GM12874 (cell line): ENCODE measurements around the gene GASK1B.

Experiments used
- TF ChIP-seq, protein P1 (sequence below): IDR thresholded peaks from 2 replicates; pipeline ENCODE4 v1.5.1; 2011; ENCODE audit warnings: low read depth, mild to moderate bottlenecking, control low read depth, low read length, moderate library complexity; ENCODE audit not compliant: insufficient read depth

Gene GASK1B

DNA sequence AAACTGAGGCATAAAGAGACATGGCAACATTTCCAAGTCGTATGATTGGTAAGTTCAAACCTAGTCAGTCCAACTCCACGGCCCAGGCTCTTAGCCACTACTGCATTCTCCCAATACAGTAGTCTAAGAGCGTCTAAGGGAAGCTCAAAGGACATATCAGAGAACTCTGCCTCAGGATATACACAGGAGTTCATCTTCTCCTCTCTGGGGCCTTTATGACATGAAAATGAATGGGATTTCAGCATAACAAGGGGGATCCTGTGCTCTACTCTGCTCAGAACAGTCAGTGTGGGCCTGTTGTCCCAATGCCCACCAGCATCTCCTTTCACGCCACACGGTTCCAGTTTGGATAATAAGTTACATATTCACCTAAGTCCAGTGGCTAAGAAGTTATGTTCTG, 4.2 kb downstream of the GASK1B start:
- TF ChIP-seq, protein P1, sequence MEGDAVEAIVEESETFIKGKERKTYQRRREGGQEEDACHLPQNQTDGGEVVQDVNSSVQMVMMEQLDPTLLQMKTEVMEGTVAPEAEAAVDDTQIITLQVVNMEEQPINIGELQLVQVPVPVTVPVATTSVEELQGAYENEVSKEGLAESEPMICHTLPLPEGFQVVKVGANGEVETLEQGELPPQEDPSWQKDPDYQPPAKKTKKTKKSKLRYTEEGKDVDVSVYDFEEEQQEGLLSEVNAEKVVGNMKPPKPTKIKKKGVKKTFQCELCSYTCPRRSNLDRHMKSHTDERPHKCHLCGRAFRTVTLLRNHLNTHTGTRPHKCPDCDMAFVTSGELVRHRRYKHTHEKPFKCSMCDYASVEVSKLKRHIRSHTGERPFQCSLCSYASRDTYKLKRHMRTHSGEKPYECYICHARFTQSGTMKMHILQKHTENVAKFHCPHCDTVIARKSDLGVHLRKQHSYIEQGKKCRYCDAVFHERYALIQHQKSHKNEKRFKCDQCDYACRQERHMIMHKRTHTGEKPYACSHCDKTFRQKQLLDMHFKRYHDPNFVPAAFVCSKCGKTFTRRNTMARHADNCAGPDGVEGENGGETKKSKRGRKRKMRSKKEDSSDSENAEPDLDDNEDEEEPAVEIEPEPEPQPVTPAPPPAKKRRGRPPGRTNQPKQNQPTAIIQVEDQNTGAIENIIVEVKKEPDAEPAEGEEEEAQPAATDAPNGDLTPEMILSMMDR, result no peak

DNA sequence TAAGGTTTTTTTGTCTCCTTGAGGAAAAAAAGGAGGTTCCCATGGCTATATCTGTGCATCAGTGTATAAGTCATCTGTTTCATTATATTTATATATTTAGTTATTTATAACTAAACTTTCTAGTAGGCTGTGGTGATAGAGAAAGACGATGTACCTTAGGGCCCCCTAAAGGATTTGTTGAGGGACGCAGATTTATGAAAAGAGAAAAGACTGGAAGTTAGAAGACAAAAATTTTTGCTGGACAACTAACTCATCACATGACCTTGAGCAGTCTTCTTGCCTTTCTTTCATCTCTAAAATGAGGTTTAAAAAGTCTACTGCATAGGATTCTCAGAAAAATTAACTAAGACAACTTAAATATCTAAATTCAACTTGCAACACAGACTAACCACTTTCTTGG, 6.1 kb downstream of the GASK1B start:
- TF ChIP-seq, protein P1, result no peak

DNA sequence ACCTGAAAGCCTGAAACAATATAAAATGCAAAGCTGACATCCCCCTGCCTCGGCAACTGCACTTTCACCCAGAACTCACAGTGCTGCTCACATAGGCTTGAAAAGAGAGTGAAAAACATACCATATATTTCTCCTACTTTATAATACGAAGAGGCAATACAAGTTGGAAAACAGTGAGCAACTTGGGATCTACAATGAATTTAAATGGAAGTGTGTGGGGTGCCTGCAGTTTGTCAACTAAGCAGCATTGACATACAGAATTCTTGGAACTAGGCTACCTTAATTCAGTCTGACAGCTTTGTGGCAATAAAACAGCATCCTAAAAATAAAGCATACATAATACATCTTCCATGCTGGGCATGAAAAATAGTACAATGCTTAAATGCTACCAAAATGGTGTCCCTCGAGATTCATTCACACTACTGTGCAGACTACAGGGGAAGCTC, 8.0 kb downstream of the GASK1B start:
- TF ChIP-seq, protein P1, result no peak

DNA sequence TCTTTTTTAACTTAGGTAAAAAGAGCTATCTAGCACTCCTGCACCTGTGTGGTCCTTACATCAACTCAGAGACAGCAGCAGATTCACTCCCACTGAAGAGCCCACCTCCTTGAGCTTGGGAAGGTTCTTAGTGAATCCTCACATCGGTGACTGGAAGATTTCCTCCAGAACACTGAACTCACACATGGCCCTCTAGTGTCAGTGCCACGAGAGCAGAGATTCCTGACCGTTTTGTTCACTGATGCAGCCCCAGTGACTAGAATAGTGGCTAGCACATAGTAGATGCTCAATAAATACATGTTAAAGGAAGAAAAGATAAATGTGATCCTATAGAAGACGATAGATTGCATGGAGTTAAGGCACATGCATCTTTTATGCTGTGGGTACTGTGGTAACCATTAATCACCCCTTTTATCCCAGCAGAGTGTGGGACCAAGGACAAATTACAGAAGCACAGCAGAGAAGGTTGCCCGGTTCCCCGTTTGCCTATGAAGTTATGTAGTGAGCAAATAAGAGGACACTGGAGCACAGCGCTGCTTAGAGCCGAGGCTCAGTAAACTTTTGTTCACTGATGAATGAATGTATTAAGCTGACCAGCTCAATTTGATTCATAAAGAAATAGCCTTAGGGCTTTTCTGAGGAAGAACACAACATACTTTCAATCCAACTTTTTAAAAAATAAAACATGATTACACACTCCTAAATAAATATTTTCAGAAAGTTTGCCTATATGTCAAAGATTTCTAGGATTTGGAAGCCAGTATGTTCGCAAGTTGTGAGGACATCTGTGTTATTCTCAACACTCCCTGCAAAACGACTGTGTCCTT, 8.7 kb downstream of the GASK1B start:
- TF ChIP-seq, protein P1, result no peak

DNA sequence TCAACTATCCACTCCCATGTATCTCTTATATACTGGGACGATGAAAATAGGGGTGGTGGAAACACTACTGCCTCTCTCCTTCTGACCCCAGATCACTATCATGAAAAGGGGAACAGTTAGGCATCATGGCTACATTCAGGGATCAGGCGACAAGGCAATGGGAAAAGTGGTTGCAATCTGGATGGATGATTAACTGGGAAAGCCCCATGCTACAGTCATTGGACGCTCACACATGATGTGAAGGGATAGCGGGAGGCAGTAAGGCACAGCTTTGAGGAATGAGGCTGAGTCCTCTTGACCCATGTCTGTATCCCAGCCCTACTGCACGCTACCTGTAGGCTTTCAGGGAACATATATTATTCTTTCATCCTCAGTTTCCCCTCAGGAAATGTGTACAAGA, 10.2 kb downstream of the GASK1B start:
- TF ChIP-seq, protein P1, result no peak

DNA sequence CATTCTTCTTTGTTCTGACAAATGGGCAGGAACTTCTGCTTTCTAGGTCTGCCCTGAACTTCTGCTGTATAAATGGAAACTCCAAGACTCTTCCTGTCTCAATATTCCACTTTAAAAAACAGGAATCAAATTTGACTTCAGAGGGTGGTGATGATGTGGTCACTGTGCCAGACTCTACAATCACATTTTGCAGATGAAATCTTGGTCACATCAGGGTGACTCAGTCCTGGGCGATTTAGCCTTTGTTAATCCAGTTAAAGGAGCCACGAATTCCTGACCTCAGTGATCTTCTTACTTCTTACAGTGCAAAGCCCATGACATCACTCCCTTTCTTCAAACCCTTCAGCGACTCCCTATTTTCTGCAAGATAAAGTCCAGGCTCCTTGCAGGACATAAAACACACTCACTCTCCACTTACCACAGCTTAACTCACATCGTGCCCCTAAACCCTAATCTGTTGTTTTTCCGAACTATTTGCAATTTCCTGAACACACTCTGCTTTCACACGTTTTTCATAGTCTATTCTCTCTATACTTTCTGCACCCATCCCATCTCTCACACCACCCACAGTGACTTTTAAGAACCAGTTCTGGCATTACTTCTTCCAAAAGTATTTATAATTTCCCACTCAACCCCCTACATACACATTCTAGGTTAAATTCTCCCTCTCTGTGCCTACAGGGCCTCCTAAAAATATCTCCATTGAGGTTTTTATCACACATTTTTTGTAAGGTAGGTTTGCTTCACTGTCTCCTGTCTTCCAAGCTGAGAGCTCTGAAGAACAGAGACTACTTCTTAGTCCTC, 11.1 kb downstream of the GASK1B start:
- TF ChIP-seq, protein P1, result no peak

DNA sequence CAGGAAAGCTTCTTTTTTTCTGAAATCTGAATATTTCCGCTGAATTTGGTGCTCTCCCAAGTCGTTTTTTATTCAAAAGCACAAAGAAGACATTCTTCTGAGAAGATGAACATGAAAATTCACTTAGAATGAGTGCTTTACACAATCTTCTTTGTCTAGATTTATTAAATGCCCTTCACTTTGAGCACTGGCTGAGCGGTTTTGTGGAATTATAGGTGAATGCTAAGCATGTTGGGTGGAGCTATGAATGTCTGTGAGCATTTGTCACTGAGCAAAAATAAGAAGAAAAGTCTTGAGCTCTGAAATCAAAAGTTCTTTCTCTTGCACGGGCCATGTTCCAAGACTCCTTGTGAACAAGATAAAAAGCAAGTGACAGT, 13.1 kb downstream of the GASK1B start:
- TF ChIP-seq, protein P1, result no peak
